Measurements from ENCODE around the gene MCL1.
"Not testable (repeated sequence)": the region's sequence is repeated elsewhere in the genome, so short reads cannot be mapped to it uniquely, and the experiment has no call there.

Gene MCL1

DNA sequence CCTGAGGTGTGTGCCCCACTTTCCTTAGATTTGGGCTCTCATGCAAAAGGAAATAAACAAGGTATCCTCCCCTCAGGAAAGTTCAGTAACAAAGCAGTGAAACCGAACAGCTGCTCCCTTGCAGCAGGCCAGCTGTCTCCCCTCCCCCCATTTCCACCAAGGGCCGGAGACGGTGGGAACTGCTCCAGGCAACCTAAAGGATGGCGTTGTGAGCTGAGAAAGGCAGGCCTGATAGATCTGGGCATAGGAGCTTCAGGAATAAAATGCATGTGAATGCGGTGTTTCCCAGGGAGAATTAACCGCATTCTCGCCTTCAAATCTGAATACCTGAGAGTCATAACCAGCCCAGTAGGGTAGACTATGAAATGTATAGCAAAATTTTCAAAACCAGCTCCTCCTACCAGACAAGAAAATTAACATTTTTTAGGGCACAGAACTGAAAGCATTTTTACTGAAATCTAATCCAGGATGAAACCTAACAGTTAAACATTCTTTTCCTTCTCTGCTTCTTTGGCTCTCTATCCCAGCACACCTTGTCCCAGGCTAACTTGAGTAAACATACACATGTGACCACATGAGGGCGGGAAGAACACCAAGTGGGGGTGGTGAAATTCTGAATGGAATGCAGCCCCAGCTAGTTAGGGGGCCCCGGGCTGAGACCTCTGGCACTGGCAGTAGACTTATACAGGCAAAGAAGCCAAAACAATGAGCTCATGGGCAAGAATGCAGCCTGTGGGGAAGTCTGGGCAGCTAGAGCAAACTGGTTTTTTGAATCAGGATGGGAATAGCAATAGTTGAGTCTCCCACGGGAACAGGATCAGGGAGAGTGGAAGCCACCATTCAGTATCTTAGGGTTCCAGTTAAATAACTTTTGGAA lies 11.5 kb downstream of the MCL1 start:
- peak; percentile 66 for DNase-seq

DNA sequence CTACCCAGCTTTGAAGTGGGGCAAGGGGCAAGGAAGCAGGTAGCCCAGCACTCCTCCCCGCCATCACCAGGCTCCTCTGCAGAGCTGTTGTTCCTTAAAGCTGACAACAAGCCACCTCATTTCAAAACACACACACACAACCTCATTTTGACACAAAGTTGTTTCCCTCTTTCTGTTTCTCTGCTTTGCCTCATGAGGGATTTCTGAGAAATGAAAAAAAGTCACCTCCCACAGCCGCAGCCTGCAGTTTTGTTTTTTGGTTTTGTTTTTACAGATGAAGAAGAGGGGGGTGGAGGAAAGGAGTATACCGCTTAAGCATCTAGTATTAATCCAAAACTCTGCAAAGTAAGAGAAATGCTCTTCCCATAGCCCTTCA lies 12.1 kb downstream of the MCL1 start:
- no peak for DNase-seq

DNA sequence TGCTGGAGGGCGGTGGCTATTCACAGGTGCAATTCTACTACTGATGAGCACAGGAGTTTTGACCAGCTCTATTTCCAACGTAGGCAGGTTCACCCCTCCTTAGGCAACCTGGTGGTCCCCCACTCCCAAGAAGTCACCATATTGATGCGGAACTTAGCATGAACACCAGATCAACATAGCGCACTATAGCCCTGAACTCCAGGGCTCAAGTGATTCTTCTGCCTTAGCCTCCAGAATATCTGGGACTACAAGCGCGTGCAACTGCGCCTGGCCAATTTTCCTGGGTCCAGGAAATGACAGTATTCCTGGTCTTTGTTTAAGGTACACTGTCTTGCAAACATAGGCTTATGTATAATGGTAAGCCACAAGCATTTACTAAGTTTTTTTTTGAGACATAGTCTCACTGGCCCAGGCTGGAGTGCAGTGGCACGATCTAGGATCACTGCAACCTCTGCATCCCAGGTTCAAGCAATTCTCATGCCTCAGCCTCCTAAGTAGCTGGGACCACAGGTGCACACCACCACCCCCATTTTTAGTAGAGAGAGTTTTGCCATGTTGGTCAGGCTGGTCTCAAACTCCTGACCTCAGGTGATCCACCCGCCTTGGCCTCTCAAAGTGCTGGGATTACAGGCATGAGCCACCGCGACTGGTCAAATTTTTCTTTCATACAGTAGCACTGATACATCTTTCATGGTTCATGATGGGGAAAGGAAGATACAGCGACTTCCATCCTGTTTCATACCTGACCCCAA lies 12.6 kb downstream of the MCL1 start:
- DNase-seq = no peak

GRCh38 chr1:150565240-150565991 lies 14.0 kb downstream of the MCL1 start:
- DNase-seq = not testable (repeated sequence)

GRCh38 chr1:150564051-150564991 lies 15.1 kb downstream of the MCL1 start:
- no peak for DNase-seq

DNA sequence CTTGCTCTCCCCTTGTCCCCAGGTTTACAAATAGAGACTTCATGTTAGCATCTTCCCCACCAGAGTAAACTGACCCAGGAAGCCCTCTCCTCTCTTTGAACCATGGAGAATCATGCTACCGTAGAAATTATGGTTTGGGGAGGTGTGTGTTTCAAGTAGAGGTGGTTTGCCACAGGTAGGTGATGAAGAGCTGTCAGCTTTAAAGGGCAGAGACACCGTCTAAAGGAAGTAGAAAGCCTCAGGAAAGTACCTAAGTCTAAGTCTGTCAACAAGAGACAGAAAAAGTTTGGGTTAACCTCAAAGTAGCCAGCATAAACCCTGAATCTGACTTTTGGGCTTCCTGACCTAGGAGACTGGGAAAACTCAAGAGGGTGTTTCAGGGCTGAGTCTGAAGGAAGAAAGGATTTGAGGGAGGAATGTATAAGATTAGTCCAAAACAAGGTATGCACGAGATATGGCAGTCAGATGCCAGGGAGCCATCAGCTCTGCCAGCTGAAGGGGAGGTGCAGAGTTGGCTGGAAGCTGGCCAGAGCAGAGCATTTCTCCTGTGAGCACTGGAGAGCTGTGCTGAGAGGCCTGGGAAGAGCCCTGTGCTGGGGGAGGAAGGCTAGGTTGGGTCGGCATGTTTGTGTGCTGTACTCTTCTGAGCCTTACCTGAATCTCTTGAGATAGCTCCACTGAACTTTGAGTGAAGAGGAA lies 15.9 kb downstream of the MCL1 start:
- DNase-seq = peak; percentile 50

- DNase-seq = no peak
Observed at GRCh38 chr1:150562446-150563339, 16.7 kb downstream of the MCL1 start.

- DNase-seq = peak; percentile 88
Observed at GRCh38 chr1:150561974-150562445, 17.4 kb downstream of the MCL1 start.

- peak; percentile 94 for DNase-seq
Observed at GRCh38 chr1:150561254-150561973, 18.0 kb downstream of the MCL1 start.

DNA sequence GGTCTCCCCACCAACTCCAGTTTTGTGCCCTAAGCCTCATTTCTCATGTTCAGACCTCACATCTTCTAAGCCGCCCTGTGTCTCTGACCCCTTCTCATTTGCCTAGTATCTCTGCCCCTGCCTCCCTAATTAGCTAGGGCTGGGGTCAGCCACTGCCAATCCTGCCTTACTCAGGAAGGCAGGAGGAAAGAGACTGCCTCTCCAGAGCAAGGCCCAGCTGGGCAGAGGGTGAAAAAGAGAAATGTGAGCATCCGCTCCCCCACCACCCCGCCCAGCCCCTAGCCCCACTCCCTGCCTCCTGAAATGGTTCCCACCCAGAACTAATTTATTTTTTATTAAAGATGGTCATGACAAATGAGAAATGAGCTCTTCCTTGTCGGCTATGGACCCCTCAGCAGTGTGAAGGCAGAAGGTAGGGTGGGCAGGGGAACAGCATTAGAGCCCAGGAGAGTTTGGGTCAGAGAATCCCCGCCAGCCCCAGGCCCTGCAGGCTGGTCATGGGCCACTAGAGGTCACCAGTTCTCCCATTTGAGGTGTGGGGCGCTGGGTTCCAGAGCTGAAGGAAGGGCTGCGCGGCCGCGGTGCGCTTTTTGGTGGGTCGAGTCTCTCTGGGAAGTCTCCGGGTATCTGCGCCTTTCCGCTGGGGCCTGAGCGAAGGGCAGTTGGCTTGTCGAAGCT lies 18.7 kb downstream of the MCL1 start:
- DNase-seq = peak; percentile 94

DNA sequence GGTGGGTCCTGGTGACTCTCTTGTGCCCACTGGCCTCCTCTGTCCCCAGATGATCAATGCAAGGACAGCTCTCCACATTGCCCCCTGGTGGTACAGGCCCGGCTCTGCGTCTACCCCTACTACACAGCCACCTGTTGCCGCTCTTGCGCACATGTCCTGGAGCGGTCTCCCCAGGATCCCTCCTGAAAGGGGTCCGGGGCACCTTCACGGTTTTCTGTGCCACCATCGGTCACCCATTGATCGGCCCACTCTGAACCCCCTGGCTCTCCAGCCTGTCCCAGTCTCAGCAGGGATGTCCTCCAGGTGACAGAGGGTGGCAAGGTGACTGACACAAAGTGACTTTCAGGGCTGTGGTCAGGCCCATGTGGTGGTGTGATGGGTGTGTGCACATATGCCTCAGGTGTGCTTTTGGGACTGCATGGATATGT lies 19.4 kb downstream of the MCL1 start:
- peak; percentile 41 for DNase-seq

GRCh38 chr1:150559656-150560010 lies 19.8 kb downstream of the MCL1 start:
- DNase-seq = no peak

DNA sequence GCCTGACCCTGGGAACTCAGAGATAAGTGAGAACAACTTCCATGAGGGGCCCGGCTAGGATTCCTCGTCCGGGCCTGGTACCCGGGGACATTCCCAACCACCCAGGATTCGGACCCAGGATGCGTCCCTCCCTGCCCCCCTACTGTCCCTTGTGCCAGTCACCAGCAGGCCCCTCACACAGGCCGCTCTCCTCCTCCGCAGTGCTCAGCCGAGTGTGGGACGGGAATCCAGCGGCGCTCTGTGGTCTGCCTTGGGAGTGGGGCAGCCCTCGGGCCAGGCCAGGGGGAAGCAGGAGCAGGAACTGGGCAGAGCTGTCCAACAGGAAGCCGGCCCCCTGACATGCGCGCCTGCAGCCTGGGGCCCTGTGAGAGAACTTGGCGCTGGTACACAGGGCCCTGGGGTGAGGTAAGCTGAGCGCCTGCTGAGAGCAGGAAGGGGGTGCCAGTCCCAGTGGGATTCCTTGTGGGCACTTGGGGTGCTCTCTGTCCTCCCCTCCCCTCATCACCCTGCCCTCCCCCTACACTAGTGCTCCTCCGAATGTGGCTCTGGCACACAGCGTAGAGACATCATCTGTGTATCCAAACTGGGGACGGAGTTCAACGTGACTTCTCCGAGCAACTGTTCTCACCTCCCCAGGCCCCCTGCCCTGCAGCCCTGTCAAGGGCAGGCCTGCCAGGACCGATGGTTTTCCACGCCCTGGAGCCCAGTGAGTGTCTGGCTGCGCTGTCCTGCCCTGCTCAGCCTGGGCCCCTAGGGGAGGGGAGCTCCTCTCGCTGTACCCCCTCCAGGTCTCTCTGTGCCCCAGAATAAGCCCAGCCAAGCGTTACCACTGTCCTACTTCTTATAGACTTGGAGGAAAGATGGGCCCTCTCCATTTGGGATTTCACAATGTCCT lies 20.4 kb downstream of the MCL1 start:
- no peak for DNase-seq

DNA sequence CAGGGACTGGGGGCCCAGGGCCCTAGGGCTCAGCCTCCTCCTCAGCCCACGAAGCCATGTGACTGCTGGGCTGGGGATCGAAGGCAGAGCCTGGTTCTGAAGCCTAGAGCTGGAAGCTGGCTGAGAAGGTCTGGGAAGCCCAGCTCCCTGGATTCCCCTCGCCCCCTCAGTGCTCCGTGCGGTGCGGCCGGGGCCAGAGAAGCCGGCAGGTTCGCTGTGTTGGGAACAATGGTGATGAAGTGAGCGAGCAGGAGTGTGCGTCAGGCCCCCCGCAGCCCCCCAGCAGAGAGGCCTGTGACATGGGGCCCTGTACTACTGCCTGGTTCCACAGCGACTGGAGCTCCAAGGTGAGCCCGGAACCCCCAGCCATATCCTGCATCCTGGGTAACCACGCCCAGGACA lies 21.1 kb downstream of the MCL1 start:
- DNase-seq = no peak

DNA sequence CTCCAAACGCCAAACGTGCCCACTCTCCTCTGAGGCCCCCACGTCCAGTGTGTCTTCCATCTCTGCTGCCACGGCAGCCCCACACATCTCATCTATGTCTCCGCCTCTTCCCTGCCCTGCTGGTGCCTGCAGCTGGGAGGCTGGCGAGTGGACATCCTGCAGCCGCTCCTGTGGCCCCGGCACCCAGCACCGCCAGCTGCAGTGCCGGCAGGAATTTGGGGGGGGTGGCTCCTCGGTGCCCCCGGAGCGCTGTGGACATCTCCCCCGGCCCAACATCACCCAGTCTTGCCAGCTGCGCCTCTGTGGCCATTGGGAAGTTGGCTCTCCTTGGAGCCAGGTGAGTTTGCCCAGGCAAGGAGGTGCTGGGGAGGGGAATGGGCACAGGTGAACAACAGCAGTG lies 21.6 kb downstream of the MCL1 start:
- DNase-seq = no peak

GRCh38 chr1:150557065-150557600 lies 22.3 kb downstream of the MCL1 start:
- DNase-seq = no peak

DNA sequence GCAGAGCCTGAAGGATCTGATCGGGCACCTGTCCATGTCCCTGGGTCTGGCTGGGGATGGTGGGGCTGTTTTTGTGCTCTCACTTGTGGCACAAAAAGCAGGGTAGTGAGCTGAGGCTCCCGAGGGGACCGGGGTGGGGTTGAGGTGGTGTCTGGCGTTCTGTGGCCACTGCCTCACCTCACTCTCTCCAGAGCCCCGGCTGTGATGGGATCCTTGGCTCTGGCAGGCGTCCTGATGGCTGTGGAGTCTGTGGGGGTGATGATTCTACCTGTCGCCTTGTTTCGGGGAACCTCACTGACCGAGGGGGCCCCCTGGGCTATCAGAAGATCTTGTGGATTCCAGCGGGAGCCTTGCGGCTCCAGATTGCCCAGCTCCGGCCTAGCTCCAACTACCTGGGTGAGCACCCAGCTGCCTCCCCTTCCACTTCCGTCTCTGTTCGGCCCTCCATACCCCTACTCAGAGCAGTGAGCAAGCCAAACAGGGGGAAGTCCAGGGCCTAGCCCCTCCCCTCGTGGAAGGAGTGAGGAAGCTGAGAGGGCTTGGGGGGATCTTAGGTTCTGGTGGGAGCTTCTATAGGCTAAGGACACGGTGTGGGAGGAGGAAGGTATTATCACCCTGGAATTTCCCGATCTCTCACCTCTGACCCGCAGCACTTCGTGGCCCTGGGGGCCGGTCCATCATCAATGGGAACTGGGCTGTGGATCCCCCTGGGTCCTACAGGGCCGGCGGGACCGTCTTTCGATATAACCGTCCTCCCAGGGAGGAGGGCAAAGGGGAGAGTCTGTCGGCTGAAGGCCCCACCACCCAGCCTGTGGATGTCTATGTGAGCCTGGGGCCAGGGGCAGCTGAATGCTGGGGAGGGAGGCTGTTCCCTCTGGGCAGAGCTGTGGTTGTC lies 23.2 kb downstream of the MCL1 start:
- no peak for DNase-seq

Measured in DMS153 (cell line).